HK-2 (cell line): ENCODE measurements around the gene NAGK.
A peak's percentile ranks its signal among the peaks of the same experiment; 100 is the strongest.
"Not testable (repeated sequence)": the region's sequence is repeated elsewhere in the genome, so short reads cannot be mapped to it uniquely, and the experiment has no call there.

ENCODE experiments used
- DNase-seq: peaks from one replicate; pipeline ENCODE4 v3.0.0-alpha.2; 2018; ENCODE audit not compliant: unreplicated experiment

Gene NAGK

DNA sequence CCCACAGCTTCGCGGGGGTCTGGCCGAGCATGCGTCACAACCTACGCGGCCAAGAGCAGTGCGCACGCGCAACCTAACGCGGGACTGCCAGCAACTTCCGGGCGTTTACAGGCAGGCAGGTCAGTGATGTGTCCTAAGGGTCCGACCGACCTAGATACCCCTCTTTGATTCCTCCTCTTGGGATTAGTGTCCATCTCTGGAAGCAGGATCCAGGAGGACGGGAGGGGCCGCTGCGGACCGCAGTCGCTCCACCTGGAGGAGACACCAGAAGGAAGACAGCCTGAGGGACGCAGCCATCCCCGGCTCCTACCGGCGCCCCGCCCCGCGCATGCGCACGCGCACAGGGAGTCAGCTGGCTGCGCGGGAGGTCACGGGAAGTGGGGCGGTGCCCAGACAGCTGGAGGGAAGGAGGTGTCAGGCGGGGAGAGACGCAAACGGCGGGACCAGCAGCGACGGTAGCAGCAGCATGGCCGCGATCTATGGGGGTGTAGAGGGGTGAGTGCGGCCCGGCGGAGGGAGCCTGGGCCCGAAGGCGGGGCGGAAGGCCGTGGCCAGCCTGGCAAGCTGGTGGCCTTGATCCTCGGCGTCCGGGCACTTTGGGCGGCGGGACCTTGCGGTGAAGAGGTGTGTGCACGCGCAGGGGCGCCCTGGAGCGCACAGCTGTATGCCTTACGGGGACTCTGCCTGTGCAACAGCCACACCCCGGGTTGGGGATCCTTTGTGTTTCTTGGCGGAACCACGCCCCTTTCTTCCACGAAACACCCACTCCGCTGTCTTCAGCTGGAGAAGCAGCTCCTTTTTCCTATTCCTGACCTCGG lies at the start of gene NAGK:
Gene NAGK, plus strand, starts transcription at position 431 of the 818 bp plus-strand sequence. Its CDS starts 36 bp downstream, at position 467.
- peak; percentile 97 for DNase-seq

DNA sequence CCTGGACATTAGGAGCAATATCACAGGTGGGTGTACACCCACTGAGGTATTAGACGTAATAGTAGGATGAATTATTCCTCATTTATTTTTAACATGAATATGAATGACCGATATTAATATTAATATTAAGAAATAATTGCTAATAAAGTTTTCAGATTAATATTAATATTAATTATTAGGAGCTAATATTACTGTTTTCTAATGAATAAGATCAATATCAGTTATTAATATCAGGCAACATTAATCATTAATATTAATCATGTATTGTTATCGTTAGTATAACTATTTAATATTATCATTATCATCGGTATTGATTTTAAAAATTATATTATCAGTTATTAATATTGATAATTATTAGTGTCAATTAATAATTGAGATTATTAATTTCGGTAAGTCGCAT lies 48.5 kb upstream of the NAGK start:
- DNase-seq = not testable (repeated sequence)

DNA sequence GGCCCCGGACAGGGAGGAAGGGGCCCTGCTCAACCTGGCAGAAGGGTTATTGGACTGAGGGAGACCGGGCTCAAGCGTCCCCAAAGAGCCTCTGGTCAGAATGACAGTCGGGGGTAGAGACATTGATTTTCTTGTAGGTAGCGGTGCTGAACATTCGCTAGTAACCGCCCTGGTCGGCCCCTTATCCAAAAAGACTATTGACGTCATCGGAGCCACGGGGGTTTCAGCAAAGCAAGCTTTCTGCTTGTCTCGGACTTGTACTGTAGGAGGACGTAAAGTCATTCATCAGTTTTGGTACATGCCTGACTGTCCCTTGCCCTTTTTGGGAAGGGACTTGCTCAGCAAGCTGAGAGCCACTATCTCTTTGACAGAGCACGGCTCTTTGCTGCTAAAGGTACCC lies 47.1 kb upstream of the NAGK start:
- not testable (repeated sequence) for DNase-seq

DNA sequence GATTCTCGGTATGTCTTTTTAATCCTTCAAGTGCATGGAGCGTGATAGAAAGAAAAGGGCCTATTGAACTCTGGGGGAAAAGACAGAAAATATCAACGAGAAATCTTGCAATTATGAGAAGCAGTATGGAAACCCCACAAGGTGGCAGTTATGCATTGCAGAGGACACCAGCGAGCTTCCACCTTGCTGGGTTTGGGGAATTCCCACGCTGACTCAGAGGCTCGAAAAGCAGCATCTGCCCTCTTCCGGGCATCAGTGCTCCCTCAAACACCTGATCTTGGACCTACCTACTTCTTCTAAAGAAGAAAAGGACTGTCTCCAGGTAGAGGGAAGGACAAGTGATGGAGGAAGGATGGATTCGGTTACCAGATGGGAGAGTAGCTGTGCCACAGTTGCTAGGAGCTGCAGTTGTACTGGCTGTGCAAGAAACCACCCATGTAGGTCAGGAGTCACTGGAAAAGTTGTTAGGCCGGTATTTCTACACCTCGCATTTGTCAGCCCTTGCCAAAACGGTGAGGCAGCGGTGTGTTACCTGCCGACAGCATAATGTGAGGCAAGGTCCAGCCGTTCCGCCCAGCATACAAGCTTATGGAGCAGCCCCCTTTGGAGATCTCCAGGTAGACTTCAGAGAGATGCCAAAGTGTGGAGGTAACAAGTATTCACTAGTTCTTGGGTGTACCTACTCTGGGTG lies 44.8 kb upstream of the NAGK start:
- not testable (repeated sequence) for DNase-seq

DNA sequence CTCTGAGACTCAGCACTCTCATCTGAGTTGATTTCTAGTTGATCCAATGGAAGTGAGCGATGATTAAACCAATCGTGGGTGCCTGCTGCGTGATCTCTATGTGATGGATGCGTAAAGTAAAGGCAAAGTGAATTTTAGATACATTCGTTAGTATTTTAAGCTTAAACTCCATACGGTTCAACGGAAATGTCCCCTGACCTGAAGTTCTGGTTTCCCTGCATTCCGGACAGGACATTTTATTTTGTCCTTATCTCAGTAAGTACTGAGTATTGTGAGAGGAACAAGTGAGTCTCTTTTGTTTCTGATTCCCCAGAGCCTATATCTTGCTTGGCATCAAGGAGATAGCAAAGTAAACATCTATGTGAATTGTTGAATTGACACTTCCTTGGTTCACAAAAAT lies 32.2 kb upstream of the NAGK start:
- DNase-seq = not testable (repeated sequence)

DNA sequence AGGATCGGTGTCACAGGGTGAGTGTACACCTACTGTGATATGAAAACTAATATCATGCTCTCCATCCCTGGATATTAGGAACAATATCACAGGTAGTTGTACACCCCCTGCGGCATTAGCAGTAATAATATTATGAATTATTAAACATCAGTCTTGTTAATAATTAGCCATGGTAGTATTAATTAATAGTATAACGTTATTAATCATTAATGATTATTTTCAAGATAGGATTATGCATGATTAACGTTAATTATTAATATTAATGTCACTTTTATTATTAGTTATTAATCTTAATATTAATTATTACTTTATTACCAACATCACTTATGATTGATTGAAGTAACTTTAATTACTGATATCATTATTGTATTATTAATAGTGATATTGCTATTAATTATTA lies 26.2 kb upstream of the NAGK start:
- DNase-seq = no peak

DNA sequence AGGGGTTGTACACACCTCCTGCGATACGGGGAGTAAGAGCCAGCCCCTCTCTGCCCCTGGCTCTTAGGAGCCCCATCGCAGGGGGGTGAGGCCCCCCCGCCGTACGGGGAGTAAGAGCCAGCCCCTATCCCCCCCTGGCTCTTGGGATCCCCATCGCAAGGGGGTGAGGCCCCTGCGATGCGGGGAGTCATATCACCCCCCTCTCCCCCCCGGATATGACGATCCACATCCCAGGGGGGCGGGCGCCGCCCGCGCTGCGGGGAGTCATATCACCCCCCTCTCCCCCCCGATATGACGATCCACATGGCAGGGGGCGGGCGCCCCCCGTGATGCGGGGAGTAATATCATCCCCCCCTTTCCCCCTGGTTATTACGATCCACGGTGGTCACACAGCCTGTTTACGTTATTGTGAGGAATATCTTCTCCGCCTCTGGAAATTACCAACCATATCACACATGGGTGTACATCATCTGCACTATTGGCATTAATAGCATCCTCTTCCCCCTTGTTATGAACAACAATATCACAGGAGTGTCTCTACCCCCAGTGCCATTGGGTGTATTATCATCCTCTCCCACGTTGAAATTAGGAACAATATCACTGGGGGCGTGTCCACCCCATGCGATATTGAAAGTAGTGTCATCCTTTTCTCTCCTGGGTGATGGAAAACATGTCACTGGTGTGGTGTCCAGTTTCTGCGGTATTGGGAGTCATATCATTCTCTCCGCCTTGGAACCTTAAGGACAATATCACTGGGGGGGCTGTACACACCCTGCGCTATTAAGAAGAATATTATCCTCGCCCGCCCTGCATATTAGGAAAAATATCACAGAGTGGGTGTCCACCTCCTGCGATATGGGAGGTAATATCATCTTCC lies 24.7 kb upstream of the NAGK start:
- no peak for DNase-seq

DNA sequence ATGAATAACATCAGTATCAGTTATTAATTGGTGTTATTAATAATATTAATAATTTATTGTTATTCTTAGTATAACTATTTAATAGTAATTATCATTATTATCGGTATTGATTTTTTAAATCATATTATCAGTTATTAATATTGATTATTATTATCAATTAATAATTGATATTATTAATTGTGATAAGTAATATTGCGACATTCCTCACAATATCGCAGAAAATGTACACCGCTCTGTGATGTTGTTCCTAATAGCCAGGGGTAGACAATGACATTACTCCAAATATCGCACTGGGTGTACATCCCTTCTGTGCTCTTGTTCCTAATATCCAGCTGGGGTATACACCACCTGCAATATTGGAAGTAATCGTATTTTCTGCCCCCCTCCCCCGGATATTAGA lies 23.3 kb upstream of the NAGK start:
- DNase-seq = no peak

DNA sequence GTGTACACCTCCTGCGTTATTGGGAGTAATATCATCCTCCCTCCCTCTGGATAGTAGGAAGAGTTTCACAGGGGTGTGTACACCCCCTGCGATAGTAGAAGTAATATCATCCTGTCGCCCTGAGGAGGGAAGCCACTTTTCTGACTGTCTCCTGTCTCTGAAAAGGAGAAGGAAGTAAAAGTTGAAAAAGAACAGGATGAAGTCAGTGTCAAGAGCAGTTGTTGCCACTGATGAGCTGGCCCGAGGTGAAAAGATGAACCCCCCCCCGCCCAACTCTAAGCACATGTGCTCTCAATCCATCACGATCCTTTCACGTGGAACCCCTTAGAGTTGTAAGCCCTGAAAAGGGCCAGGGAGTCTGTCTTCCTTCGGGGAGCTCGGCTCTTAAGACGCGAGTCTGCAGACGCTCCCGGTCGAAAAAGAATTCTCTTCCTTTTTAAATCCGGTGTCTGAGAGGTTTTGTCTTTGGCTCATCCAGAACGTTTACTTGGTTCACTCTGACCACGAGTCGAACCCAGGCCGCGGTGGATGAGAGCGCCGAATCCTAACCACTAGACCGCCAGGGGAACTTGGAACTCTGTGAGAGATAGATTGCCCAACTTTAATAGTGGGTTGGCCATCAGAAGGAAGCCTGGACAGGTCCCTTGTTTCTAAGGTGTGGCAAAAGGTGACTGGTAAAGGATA lies 22.4 kb upstream of the NAGK start:
- DNase-seq = no peak

DNA sequence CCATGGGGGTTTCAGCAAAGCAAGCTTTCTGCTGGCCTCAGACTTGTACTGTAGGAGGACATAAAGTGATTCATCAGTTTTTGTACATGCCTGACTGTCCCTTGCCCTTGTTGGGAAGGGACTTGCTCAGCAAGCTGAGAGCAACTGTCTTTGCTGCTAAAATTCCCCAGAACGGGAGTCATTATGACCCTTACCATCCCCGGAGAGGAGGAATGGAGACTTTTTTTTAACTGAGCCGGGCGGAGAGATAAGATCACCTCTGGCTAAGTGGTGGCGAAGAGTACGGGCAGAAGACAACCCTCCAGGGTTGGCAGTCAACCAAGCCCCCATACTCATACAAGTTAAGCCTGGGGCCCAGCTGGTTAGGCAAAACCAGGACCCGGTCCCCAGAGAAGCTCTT lies 20.4 kb upstream of the NAGK start:
- DNase-seq = no peak

DNA sequence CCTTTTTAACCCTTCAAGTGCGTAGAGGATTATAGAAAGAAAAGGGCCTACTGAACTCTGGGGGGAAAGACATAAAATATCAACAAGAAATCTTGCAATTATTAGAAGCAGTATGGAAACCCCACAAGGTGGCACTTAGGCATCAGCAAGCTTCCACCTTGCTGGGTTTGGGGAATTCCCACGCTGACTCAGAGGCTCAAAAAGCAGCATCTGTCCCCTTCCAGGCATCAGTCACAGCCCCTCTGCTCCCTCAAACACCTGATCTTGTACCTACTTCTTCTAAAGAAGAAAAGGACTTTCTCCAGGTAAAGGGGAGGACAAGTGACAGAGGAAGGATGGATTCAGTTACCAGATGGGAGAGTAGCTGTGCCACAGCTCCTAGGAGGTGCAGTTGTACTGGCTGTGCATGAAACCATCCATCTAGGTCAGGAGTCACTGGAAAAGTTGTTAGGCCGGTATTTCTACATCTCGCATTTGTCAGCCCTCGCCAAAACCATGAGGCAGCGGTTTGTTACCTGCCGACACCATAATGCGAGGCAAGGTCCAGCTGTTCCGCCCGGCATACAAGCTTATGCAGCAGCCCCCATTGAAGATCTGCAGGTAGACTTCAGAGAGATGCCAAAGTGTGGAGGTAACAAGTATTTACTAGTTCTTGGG lies 18.6 kb upstream of the NAGK start:
- not testable (repeated sequence) for DNase-seq

DNA sequence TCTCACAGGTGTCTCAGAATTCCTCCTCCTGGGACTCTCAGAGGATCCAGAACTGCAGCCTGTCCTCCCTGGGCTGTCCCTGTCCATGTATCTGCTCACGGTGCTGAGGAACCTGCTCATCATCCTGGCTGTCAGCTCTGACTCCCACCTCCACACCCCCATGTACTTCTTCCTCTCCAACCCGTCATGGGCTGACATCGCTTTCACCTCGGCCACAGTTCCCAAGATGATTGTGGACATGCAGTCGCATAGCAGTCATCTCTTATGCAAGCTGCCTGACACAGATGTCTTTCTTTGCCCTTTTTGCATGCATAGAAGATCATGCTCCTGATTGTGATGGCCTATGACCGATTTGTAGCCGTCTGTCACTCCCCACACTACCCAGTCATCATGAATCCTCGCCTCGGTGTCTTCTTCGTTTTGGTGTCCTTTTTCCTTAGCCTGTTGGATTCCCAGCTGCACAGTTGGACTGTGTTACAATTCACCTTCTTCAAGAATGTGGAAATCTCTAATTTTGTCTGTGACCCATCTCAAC lies 13.2 kb upstream of the NAGK start:
- not testable (repeated sequence) for DNase-seq

DNA sequence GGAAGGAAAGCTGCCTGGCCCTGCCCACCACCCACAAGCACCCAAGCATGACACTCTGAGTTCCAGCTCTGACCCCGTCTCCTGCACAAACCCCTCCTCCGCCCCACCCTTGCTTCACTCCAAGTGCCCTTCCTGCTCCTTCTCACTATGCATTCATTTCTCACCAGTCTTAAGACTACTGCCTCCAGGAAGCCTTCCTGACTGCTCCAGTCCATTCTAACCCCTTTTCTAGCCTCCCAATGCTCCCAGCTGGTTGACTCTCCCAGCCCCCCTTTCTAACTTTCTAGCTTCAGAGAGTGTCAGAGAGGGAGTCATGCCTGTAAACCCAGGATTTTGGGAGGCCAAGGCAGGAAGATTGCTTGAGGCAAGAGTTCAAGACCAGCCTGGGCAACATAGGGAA lies 8.2 kb upstream of the NAGK start:
- no peak for DNase-seq

DNA sequence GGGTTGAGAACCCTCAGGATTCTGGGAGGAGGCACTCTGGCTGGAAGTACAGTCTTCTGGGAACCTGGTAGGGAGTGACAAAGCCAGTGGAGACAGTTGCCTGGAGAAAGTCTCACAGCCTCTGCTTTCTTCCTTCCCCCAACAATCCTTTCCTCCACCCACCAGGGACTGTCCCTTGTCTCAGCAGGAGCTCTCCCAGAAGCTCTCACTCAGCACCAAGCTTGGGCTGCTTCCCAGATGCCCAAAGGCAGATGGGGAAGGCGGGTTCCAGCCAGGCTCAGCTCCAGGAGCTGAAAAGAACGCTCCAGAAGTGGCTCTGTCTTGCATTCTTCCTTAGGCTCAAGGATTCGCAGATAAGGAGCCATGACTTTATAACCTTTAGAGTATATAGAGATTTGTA lies 7.6 kb upstream of the NAGK start:
- no peak for DNase-seq

DNA sequence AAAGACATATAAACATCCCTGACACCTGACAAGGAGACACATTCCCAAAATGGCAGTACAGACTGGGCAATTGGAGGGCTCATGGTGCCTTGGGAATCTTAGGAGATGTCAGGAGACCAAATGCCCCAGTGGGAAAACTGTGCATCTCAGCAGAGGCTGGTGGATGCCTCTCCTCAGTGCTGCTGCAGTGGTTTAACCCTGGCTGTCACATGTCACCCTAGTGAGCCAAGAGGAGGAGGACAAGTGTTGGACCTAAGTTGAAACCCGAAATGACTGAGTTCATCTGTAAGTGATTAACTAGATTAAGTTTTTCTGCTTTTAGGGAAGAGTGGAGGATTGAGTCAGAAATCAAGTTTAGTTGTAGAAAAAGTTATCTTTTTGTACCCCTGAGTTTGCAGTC lies 5.2 kb upstream of the NAGK start:
- DNase-seq = no peak

DNA sequence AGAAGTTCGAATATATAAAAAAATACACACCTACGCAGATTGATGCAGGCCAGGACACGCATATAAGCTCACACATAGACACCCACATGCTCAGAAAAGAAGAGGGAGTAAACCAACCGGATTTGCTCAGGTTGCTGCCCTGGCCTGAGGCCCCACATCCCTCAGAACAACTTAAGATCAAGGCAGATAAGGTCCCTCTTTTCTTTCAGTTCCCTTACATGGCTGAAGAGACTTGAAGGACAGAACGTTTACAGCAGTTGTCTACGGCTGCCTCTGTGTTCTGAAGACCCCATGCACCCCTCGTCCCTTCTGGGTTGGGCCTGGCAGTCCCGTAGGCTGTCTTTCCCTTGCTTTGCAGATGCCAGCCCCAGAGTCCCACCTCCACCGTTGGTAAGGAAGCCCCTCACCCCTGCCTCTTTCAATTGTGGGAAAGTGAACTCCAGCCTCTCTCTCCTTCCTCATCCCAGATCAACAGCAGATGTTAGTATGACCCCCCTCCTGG lies 4.3 kb upstream of the NAGK start:
- no peak for DNase-seq

DNA sequence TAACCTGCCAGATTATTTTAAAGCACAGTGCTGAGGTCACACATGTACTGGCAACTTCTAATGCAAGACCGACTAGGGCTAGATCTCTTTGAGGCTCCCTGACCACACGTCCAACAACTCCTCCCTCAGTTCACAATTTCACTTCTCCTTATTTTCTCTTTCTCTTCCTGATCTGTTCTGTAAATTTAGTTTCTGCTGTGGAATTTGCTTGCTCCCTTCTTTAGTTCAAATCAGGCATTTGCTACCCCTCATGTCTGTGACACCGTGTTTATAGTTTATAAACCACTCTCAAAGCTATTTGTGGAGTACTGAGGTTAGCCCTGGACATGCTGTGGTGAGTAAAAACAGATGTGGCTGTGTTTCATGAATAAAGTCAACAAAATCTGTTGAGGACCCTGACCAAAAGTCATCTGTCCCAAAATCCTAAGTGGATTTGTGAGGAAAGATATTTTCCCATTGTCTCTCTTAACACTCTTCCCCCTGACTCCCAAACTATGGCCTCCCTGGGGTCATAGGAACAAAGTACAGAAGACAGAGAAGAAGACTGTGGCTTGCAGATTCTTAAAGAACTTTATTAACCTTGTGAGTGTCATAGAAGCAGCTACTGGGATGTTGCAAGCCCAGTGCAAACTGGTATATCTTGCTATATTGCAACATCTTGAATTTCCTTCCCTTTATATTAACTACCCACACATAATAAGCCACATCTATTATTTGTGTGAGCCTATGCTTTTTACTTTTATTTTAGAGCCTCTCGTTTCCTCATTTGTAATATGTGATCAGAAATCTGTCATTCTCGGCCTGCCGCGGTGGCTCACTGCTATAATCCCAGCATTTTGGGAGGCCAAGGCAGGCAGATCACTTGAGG lies 3.5 kb upstream of the NAGK start:
- no peak for DNase-seq

DNA sequence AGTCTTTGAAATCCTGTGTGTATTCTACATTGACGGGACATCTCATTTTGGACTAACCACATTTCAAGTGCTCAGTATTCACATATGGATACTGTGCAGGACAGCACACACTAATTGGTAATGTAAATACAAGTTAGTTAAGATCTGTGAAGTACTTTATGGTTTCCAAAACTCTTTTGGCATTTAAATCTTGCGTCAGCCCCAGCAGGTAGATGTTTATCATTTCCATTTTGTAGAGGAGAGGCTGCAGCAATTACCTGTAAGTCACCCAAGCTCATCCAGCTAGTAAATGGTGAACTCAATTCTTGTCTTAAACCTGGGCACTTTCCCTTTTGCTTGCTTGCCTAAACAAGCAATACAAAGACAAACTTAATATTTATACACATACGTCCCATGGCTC lies 1.6 kb upstream of the NAGK start:
- DNase-seq = no peak

DNA sequence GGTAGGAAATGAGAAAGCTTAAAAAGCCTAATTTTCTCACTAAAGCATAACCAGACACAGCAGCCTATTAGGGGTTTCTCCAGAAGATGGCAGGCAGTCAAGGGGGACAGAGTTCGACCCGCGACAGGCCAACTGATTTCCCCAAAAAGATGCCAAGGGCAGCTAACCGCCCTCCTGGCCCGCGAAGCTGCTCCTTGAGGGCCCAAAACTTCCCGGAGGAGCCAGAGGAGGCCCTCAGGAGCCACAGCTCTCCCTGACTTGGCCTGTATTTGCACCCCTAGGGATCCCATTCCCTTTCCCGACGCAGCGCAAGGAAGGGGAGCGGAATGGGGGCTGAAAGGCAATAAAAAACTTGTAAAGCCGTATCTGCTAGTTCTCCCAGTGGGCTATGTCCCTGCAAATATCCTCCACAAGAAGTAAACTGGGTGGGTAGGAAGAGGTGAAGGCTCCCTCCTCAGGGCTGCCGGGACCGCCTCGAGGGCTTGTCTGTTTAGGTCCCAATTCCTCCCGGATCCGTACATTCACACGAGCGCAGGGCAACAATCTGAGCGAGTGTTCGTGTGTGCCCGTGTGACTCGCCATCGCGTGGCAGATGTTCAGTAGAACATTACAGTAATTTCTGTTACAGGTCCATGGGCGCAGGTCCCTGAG lies 756 bp upstream of the NAGK start:
- no peak for DNase-seq
